Activated naive CD4-positive, alpha-beta T cell (primary cell): ENCODE measurements around the gene TMC4.
"Not testable (repeated sequence)": the region's sequence is repeated elsewhere in the genome, so short reads cannot be mapped to it uniquely, and the experiment has no call there.

Experiments
- DNase-seq, 4 experiments: peaks; one replicate each; lab custom pipeline; 2025; lab: John Stamatoyannopoulos, UW

Gene TMC4

GRCh38 chr19:54179262-54179852, 6.4 kb upstream of the TMC4 start:
- DNase-seq = no peak

GRCh38 chr19:54178581-54179261, 5.8 kb upstream of the TMC4 start:
- DNase-seq = peak in 1 of 4 experiments; percentile 21

GRCh38 chr19:54173951-54174834, 1.2 kb upstream of the TMC4 start:
- no peak for DNase-seq

- no peak for DNase-seq
Measured at GRCh38 chr19:54173359-54173699, 369 bp upstream of the TMC4 start.

GRCh38 chr19:54171736-54172431, 1.1 kb downstream of the TMC4 start:
- DNase-seq = not testable (repeated sequence)

GRCh38 chr19:54169149-54169740, 3.7 kb downstream of the TMC4 start:
- DNase-seq = no peak

GRCh38 chr19:54168174-54168917, 4.6 kb downstream of the TMC4 start:
- DNase-seq = peak; percentile 90 to 97 (median 90)

GRCh38 chr19:54165222-54165621, 7.7 kb downstream of the TMC4 start:
- DNase-seq = no peak

- DNase-seq = peak in 1 of 4 experiments; percentile 25
Measured at GRCh38 chr19:54164369-54165068, 8.4 kb downstream of the TMC4 start.

- DNase-seq = no peak
Measured at GRCh38 chr19:54162884-54163283, 10.1 kb downstream of the TMC4 start.

GRCh38 chr19:54162241-54162805, 10.6 kb downstream of the TMC4 start:
- DNase-seq = peak; percentile 60 to 81 (median 70)

GRCh38 chr19:54160854-54161253, 12.1 kb downstream of the TMC4 start:
- DNase-seq = no peak

- DNase-seq = no peak
Measured at GRCh38 chr19:54160182-54160811, 12.7 kb downstream of the TMC4 start.

GRCh38 chr19:54159352-54160181, 13.4 kb downstream of the TMC4 start, which contains the start of gene LENG1:
Gene LENG1, minus strand, starts transcription at chr19:54159721. Its CDS starts 26 bp downstream, at chr19:54159695.
- peak; percentile 86 to 96 (median 93) for DNase-seq

- no peak for DNase-seq
Measured at GRCh38 chr19:54158812-54159351, 14.1 kb downstream of the TMC4 start.

- DNase-seq = no peak
Measured at GRCh38 chr19:54156953-54157352, 16.0 kb downstream of the TMC4 start.

GRCh38 chr19:54156490-54156889, 16.5 kb downstream of the TMC4 start:
- DNase-seq = no peak

- no peak for DNase-seq
Measured at GRCh38 chr19:54155694-54156093, 17.3 kb downstream of the TMC4 start.
